Keratinocyte (primary cell): ENCODE data around the gene POLE4. TPM values are rescaled to one million over a fixed set of nuclear protein-coding genes. Genes with fewer than 3 reads are reported as not detected.

Experiments used
- DNase-seq: peaks from one replicate; pipeline ENCODE4 v3.0.0-alpha.2; 2011; ENCODE audit warnings: low read depth, missing footprints, low spot score
- FAIRE-seq: peaks from 2 replicates; lab custom pipeline; 2011; peaks lifted over from hg19 to GRCh38; lab: Jason Lieb, UNC
- H2AFZ ChIP-seq: 2 replicates; pipeline ENCODE4 v1.6.0; 2012; ENCODE audit warnings: low read length, control low read depth, inconsistent platforms; ENCODE audit not compliant: control insufficient read depth
- H3K27ac ChIP-seq: 2 replicates; pipeline ENCODE4 v1.5.1; 2011; ENCODE audit warnings: low read length; ENCODE audit not compliant: control insufficient read depth, insufficient read depth
- H3K27me3 ChIP-seq: 3 replicates; pipeline ENCODE4 v1.6.0; 2011; ENCODE audit warnings: low read length; ENCODE audit not compliant: control insufficient read depth, insufficient read depth; ENCODE audit errors: extremely low read depth
- H3K36me3 ChIP-seq, 2 experiments: 2 replicates in 1 of 2; 3 replicates in 1 of 2; pipeline ENCODE4 v1.5.1; 2011; ENCODE audit warnings: low read length in 2 of 2, mild to moderate bottlenecking in 1 of 2; ENCODE audit not compliant: control insufficient read depth in 2 of 2, insufficient read depth in 2 of 2; ENCODE audit errors: extremely low read depth in 1 of 2
- H3K4me1 ChIP-seq: 3 replicates; pipeline ENCODE4 v1.5.1; 2011; ENCODE audit warnings: low read length; ENCODE audit not compliant: control insufficient read depth, insufficient read depth; ENCODE audit errors: extremely low read depth
- H3K4me2 ChIP-seq: 3 replicates; pipeline ENCODE4 v1.6.0; 2011; ENCODE audit warnings: low read depth, low read length; ENCODE audit not compliant: control insufficient read depth, insufficient read depth; ENCODE audit errors: extremely low read depth
- H3K4me3 ChIP-seq, 3 experiments: fragments of 200-600 bp in 1 of 3; sonication (generic) in 1 of 3; 2 replicates in 2 of 3; 3 replicates in 1 of 3; pipeline ENCODE4 v1.5.1; 2011 to 2016; ENCODE audit warnings: low read length in 3 of 3, mild to moderate bottlenecking in 3 of 3, control low read depth in 2 of 3, inconsistent platforms in 1 of 3, low read depth in 1 of 3, mixed read lengths in 1 of 3, mixed run types in 1 of 3, moderate library complexity in 1 of 3; ENCODE audit not compliant: control insufficient read depth in 2 of 3, insufficient read depth in 2 of 3; ENCODE audit errors: extremely low read depth in 1 of 3
- H3K79me2 ChIP-seq: 2 replicates; pipeline ENCODE4 v1.6.0; 2012; ENCODE audit warnings: low read length; ENCODE audit not compliant: control insufficient read depth, insufficient read depth
- H3K9ac ChIP-seq: 3 replicates; pipeline ENCODE4 v1.6.0; 2011; ENCODE audit warnings: low read length; ENCODE audit not compliant: control insufficient read depth, insufficient read depth; ENCODE audit errors: extremely low read depth
- H3K9me1 ChIP-seq: 3 replicates; pipeline ENCODE4 v1.6.0; 2011; ENCODE audit warnings: low read length; ENCODE audit not compliant: control insufficient read depth, insufficient read depth; ENCODE audit errors: extremely low read depth
- H3K9me3 ChIP-seq: 2 replicates; pipeline ENCODE4 v1.5.1; 2012; ENCODE audit warnings: low read depth, low read length; ENCODE audit not compliant: control insufficient read depth
- H4K20me1 ChIP-seq: 3 replicates; pipeline ENCODE4 v1.6.0; 2011; ENCODE audit warnings: low read length; ENCODE audit not compliant: control insufficient read depth, insufficient read depth; ENCODE audit errors: extremely low read depth
- CTCF ChIP-seq, 3 experiments: IDR thresholded peaks in 1 of 3; conservative IDR thresholded peaks in 1 of 3; optimal IDR thresholded peaks in 1 of 3; 2 replicates in 2 of 3; 3 replicates in 1 of 3; pipeline versions ENCODE3 to v1.5.1; 2011; ENCODE audit warnings: low read length in 3 of 3, mild to moderate bottlenecking in 3 of 3, moderate library complexity in 2 of 3, control low read depth in 1 of 3, inconsistent platforms in 1 of 3; ENCODE audit not compliant: insufficient read depth in 2 of 3; ENCODE audit errors: extremely low read depth in 1 of 3
- EZH2 ChIP-seq: IDR thresholded peaks from one replicate; pipeline ENCODE4 v1.6.1; 2012; ENCODE audit warnings: inconsistent platforms, mild to moderate bottlenecking, low read length, moderate library complexity
- dilution Hi-C: fragments of 300-500 bp; cut with MboI; formaldehyde crosslinking; loops from one replicate; pipeline ENCODE4 v1.7.0; 2020; ENCODE audit warnings: low sequenced_read_pairs; ENCODE audit not compliant: extremely low pct_ligation_motif_present
- polyA plus RNA-seq, 5 experiments: library from polyadenylated mRNA; depleted of rRNA in 3 of 5; stranded (reverse) in 3 of 5; stranded (forward) in 1 of 5; unstranded in 1 of 5; fragments of >200 nt; gene quantifications; 1 replicate in 1 of 5; 2 replicates in 3 of 5; 3 replicates in 1 of 5; pipeline versions ENCODE4 v1.2.1 to v1.2.3, GENCODE V29; 2011 to 2012; ENCODE audit warnings: missing spikeins in 2 of 5, low read depth in 1 of 5, low replicate concordance in 1 of 5

POLE4 gene
- polyA plus RNA-seq, 1 donor (not counting 4 experiments of a cell fraction or from before 2014, with no cell fraction given), result 66.4 TPM

- no peaks in the 10 kb centered on the region for H3K36me3 ChIP-seq
- no peak overlapping the region for H3K27ac ChIP-seq
- no peak overlapping the region for H2AFZ ChIP-seq
- no peaks in the 10 kb centered on the region for H4K20me1 ChIP-seq
- no peaks in the 10 kb centered on the region for H3K9me1 ChIP-seq
- H3K9me3 ChIP-seq, result no peaks in the 10 kb centered on the region
- no peaks in the 10 kb centered on the region for H3K27me3 ChIP-seq
- no peak for TF ChIP-seq CTCF (optimal IDR thresholded peaks at IDR 0.05 in 1 of 3, IDR thresholded peaks at IDR 0.05 in 1 of 3, conservative IDR thresholded peaks at IDR 0.05 in 1 of 3; ENCODE audit: extremely low read depth in 1 of 3, insufficient read depth in 2 of 3, low read length in 3 of 3)
- TF ChIP-seq EZH2, result no peak
- FAIRE-seq (no peak), DNase-seq (no peak)
- dilution Hi-C loops, result no loop called here
- no peak overlapping the region for H3K9ac ChIP-seq
- H3K4me1 ChIP-seq, result no peaks in the 10 kb centered on the region
- no peaks in the 10 kb centered on the region for H3K79me2 ChIP-seq
- H3K4me3 ChIP-seq, result no peak overlapping the region
- no peak overlapping the region for H3K4me2 ChIP-seq
Observed at GRCh38 chr2:75012080-75012479, 53.6 kb downstream of the POLE4 start.

- Histone ChIP-seq H3K4me2 (no peak overlapping the region), H3K27me3 (no peaks in the 10 kb centered on the region), H3K9me3 (no peaks in the 10 kb centered on the region), H3K36me3 (no peaks in the 10 kb centered on the region), H3K4me1 (no peaks in the 10 kb centered on the region), H3K27ac (no peak overlapping the region), H3K9ac (no peak overlapping the region), H3K79me2 (no peaks in the 10 kb centered on the region), H3K4me3 (no peak overlapping the region), H3K9me1 (no peaks in the 10 kb centered on the region), H4K20me1 (no peaks in the 10 kb centered on the region), H2AFZ (no peak overlapping the region)
- no peak for TF ChIP-seq EZH2
- no peak for TF ChIP-seq CTCF (optimal IDR thresholded peaks at IDR 0.05 in 1 of 3, IDR thresholded peaks at IDR 0.05 in 1 of 3, conservative IDR thresholded peaks at IDR 0.05 in 1 of 3; ENCODE audit: extremely low read depth in 1 of 3, insufficient read depth in 2 of 3, low read length in 3 of 3)
- dilution Hi-C loops, result no loop called here
- FAIRE-seq (no peak), DNase-seq (no peak)
Observed at GRCh38 chr2:75018162-75018561, 59.7 kb downstream of the POLE4 start.

Other genes starting within 250 kb of the POLE4 start
- gene HK2, start 124.5 kb upstream of the POLE4 start, polyA plus RNA-seq, result 20.3 to 27.1 TPM (median 23.2 TPM) in 3 replicates
- not detected in 3 replicates for gene TACR1, start 240.9 kb downstream of the POLE4 start, polyA plus RNA-seq